Endothelial cell of umbilical vein (primary cell): ENCODE measurements around the gene TIGIT. TPM values are rescaled to one million over a fixed set of nuclear protein-coding genes. Genes with fewer than 3 reads are reported as not detected.

Experiments used
- BruUV-seq: library from RNA; stranded (reverse); fragments of 400-500 nt; replicated peaks from 2 replicates; lab custom pipeline; 2021; lab: Mats Ljungman, UMichigan
- CTCF ChIA-PET: fragments of 300-600, 350-600 bp; sonication (Branson Sonifier 250); formaldehyde crosslinking; loops from one replicate; lab custom pipeline; 2021; ENCODE audit warnings: antibody characterized with exemption, inconsistent platforms; lab: Charles Lee
- POLR2A ChIA-PET: fragments of 300-600, 350-600 bp; sonication (Branson Sonifier 250); formaldehyde crosslinking; loops from one replicate; lab custom pipeline; 2021; ENCODE audit warnings: antibody characterized with exemption, inconsistent platforms; lab: Charles Lee
- DNase-seq: peaks from one replicate; pipeline ENCODE4 v3.0.0-alpha.2; 2011; ENCODE audit warnings: low read depth, low spot score
- FAIRE-seq: peaks from 2 replicates; lab custom pipeline; 2011; peaks lifted over from hg19 to GRCh38; lab: Jason Lieb, UNC
- H2AFZ ChIP-seq: 2 replicates; pipeline ENCODE4 v1.6.0; 2012; ENCODE audit warnings: low read depth, low read length, control low read depth, inconsistent platforms
- H3K27ac ChIP-seq: 2 replicates; pipeline ENCODE4 v1.5.1; 2011; ENCODE audit warnings: low read depth, mild to moderate bottlenecking, control low read depth, low read length, moderate library complexity; ENCODE audit not compliant: insufficient read depth
- H3K27me3 ChIP-seq, 2 experiments: 2 replicates each; pipeline versions ENCODE4 v1.6.0 to v1.6.1; 2011; ENCODE audit warnings: low read length in 2 of 2, mixed read lengths in 1 of 2; ENCODE audit not compliant: control insufficient read depth in 2 of 2, insufficient read depth in 2 of 2
- H3K36me3 ChIP-seq, 2 experiments: 2 replicates in 1 of 2; 3 replicates in 1 of 2; pipeline ENCODE4 v1.5.1; 2011; ENCODE audit warnings: low read length in 2 of 2, mild to moderate bottlenecking in 1 of 2, moderate library complexity in 1 of 2; ENCODE audit not compliant: control insufficient read depth in 2 of 2, insufficient read depth in 2 of 2; ENCODE audit errors: extremely low read depth in 1 of 2
- H3K4me1 ChIP-seq: 3 replicates; pipeline ENCODE4 v1.5.1; 2011; ENCODE audit warnings: mild to moderate bottlenecking, low read length; ENCODE audit not compliant: control insufficient read depth, insufficient read depth; ENCODE audit errors: extremely low read depth
- H3K4me2 ChIP-seq: 2 replicates; pipeline ENCODE4 v1.6.1; 2011; ENCODE audit warnings: low read length, control low read depth, mixed read lengths; ENCODE audit not compliant: insufficient read depth
- H3K4me3 ChIP-seq, 3 experiments: fragments of 200-600 bp in 1 of 3; sonication (generic), shearing (Covaris generic) in 1 of 3; replicated peaks in 1 of 3; 2 replicates each; pipeline ENCODE4 v1.5.1; 2011 to 2016; ENCODE audit warnings: control low read depth in 3 of 3, low read length in 3 of 3, mild to moderate bottlenecking in 2 of 3, inconsistent platforms in 1 of 3, low read depth in 1 of 3, moderate library complexity in 1 of 3; ENCODE audit not compliant: insufficient read depth in 1 of 3
- H3K79me2 ChIP-seq: 2 replicates; pipeline ENCODE4 v1.6.0; 2012; ENCODE audit warnings: low read length, inconsistent platforms; ENCODE audit not compliant: control insufficient read depth, insufficient read depth
- H3K9ac ChIP-seq: replicated peaks from 2 replicates; pipeline ENCODE3; 2011; ENCODE audit warnings: low read length, control low read depth; ENCODE audit not compliant: insufficient read depth; ENCODE audit errors: extremely low read depth
- H3K9me1 ChIP-seq: replicated peaks from 3 replicates; pipeline ENCODE4 v1.6.0; 2011; ENCODE audit warnings: mild to moderate bottlenecking, low read length; ENCODE audit not compliant: control insufficient read depth, insufficient read depth; ENCODE audit errors: extremely low read depth
- H3K9me3 ChIP-seq: replicated peaks from 2 replicates; pipeline ENCODE4 v1.5.1; 2012; ENCODE audit warnings: low read length, inconsistent platforms; ENCODE audit not compliant: control insufficient read depth, insufficient read depth
- H4K20me1 ChIP-seq: replicated peaks from 2 replicates; pipeline ENCODE3; 2011; ENCODE audit warnings: mild to moderate bottlenecking, low read length; ENCODE audit not compliant: control insufficient read depth, insufficient read depth; ENCODE audit errors: extremely low read depth
- CTCF ChIP-seq, 2 donors: IDR thresholded peaks; 1 replicate in 1 of 2; 2 replicates in 1 of 2; pipeline ENCODE4 v1.5.1; 2011; ENCODE audit warnings: low read length in 2 of 2, mild to moderate bottlenecking in 2 of 2, moderate library complexity in 2 of 2, control low read depth in 1 of 2, inconsistent platforms in 1 of 2, low read depth in 1 of 2; ENCODE audit not compliant: insufficient read depth in 1 of 2; ENCODE audit errors: extremely low read depth in 1 of 2
- EZH2 ChIP-seq: IDR thresholded peaks from 2 replicates; pipeline ENCODE4 v1.6.1; 2012; ENCODE audit warnings: borderline replicate concordance, low read depth, mild to moderate bottlenecking, moderate library complexity, low read length, inconsistent platforms; ENCODE audit not compliant: severe bottlenecking
- FOS ChIP-seq: IDR thresholded peaks from 2 replicates; pipeline ENCODE4 v1.6.1; 2011; ENCODE audit warnings: mild to moderate bottlenecking, low read length, moderate library complexity, borderline replicate concordance; ENCODE audit not compliant: insufficient read depth
- GATA2 ChIP-seq: IDR thresholded peaks from 2 replicates; pipeline ENCODE4 v1.7.0; 2011; ENCODE audit warnings: low read depth, mild to moderate bottlenecking, moderate library complexity, mixed read lengths, low read length; ENCODE audit not compliant: insufficient read length, insufficient read depth
- JUN ChIP-seq: IDR thresholded peaks from 2 replicates; pipeline ENCODE4 v1.6.1; 2011; ENCODE audit warnings: borderline replicate concordance, low read depth; ENCODE audit not compliant: insufficient read length, insufficient read depth
- MAX ChIP-seq: IDR thresholded peaks from 2 replicates; pipeline ENCODE4 v1.6.1; 2011; ENCODE audit not compliant: insufficient read depth, insufficient read length
- MYC ChIP-seq: IDR thresholded peaks from one replicate; pipeline ENCODE4 v1.6.1; 2011; ENCODE audit warnings: mild to moderate bottlenecking, low read depth, low read length
- POLR2A ChIP-seq: IDR thresholded peaks from 2 replicates; pipeline ENCODE4 v1.6.1; 2012; ENCODE audit warnings: low read depth, mild to moderate bottlenecking, control low read depth, low read length
- POLR2AphosphoS5 ChIP-seq: IDR thresholded peaks from 2 replicates; pipeline ENCODE4 v1.6.1; 2012; ENCODE audit warnings: low read depth, mild to moderate bottlenecking, control low read depth, low read length, moderate library complexity; ENCODE audit not compliant: insufficient read depth
- dilution Hi-C: fragments of 300-500 bp; cut with MboI; formaldehyde crosslinking; loops from one replicate; pipeline ENCODE4 v1.15.0; 2019; ENCODE audit warnings: low sequenced_read_pairs; ENCODE audit not compliant: extremely low pct_ligation_motif_present
- intact Hi-C: fragments of 100-400 bp; cut with micrococcal nuclease; formaldehyde crosslinking; loops from one replicate; pipeline ENCODE4 v1.10.0; 2022
- polyA plus RNA-seq, 4 experiments: library from polyadenylated mRNA; depleted of rRNA in 3 of 4; stranded (reverse) in 3 of 4; unstranded in 1 of 4; fragments of >200 nt; gene quantifications; 2 replicates each; pipeline versions ENCODE4 v1.2.1 to v1.2.3, GENCODE V29; 2011 to 2012; ENCODE audit warnings: missing spikeins in 1 of 4
- total RNA-seq: library from RNA; stranded (reverse); gene quantifications from 2 replicates; pipeline ENCODE4 v1.2.3, GENCODE V29; 2021

TIGIT gene
- total and polyA plus RNA-seq, 2 donors (not counting 3 experiments of a cell fraction or from before 2014, with no cell fraction given) = not detected

- CTCF ChIA-PET = no interaction called here
- Histone ChIP-seq H3K79me2 (no peaks in the 10 kb centered on the region), H3K27ac (no peak overlapping the region), H3K4me3 (no peak overlapping the region), H2AFZ (no peak overlapping the region), H3K9me1 (no peaks in the 10 kb centered on the region), H3K4me2 (no peak overlapping the region), H3K4me1 (no peaks in the 10 kb centered on the region), H3K9ac (no peak overlapping the region), H3K36me3 (no peaks in the 10 kb centered on the region), H4K20me1 (no peaks in the 10 kb centered on the region), H3K9me3 (no peaks in the 10 kb centered on the region), H3K27me3 (no peaks in the 10 kb centered on the region)
- dilution Hi-C loops = no loop called here
- intact Hi-C loops = no loop called here
- FAIRE-seq (no peak), DNase-seq (no peak)
- TF ChIP-seq FOS (no peak), CTCF (IDR thresholded peaks at IDR 0.05; ENCODE audit: extremely low read depth in 1 of 2, insufficient read depth in 1 of 2, low read depth in 1 of 2, low read length in 2 of 2) (no peak), POLR2A (no peak), GATA2 (no peak), MYC (no peak), EZH2 (no peak), POLR2AphosphoS5 (no peak), JUN (no peak), MAX (no peak)
- POLR2A ChIA-PET = no interaction called here
- BruUV-seq = no TSS peak
These were observed 50.7 kb downstream of the TIGIT start for GRCh38 chr3:114344492-114344891.
